Measurements from ENCODE around the gene KCNIP1.

GRCh38 chr5:170719551-170719950 is 215.7 kb downstream of the KCNIP1 start:
- no peak for TF ChIP-seq EZH2 (IDR thresholded peaks at IDR 0.05; ENCODE audit: insufficient read depth, low read length)
- TF ChIP-seq, protein P1, sequence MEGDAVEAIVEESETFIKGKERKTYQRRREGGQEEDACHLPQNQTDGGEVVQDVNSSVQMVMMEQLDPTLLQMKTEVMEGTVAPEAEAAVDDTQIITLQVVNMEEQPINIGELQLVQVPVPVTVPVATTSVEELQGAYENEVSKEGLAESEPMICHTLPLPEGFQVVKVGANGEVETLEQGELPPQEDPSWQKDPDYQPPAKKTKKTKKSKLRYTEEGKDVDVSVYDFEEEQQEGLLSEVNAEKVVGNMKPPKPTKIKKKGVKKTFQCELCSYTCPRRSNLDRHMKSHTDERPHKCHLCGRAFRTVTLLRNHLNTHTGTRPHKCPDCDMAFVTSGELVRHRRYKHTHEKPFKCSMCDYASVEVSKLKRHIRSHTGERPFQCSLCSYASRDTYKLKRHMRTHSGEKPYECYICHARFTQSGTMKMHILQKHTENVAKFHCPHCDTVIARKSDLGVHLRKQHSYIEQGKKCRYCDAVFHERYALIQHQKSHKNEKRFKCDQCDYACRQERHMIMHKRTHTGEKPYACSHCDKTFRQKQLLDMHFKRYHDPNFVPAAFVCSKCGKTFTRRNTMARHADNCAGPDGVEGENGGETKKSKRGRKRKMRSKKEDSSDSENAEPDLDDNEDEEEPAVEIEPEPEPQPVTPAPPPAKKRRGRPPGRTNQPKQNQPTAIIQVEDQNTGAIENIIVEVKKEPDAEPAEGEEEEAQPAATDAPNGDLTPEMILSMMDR (IDR thresholded peaks at IDR 0.05; ENCODE audit: insufficient read depth, low read depth, low read length): no peak
